Effector CD8-positive, alpha-beta T cell (primary cell): ENCODE measurements around the gene SLC16A9.
"Not testable (repeated sequence)": the region's sequence is repeated elsewhere in the genome, so short reads cannot be mapped to it uniquely, and the experiment has no call there.

Experiments used
- DNase-seq: peaks from one replicate; lab custom pipeline; 2025; lab: John Stamatoyannopoulos, UW

SLC16A9 gene

GRCh38 chr10:59675812-59676211 lies 33.8 kb downstream of the SLC16A9 start:
- no peak for DNase-seq

GRCh38 chr10:59674215-59674836 lies 35.3 kb downstream of the SLC16A9 start:
- DNase-seq: no peak

GRCh38 chr10:59672150-59672875 lies 37.3 kb downstream of the SLC16A9 start:
- no peak for DNase-seq

GRCh38 chr10:59670269-59670668 lies 39.4 kb downstream of the SLC16A9 start:
- DNase-seq: no peak

- DNase-seq: no peak
These were observed 41.6 kb downstream of the SLC16A9 start for GRCh38 chr10:59668096-59668495.

- no peak for DNase-seq
These were observed 43.3 kb downstream of the SLC16A9 start for GRCh38 chr10:59666310-59666709.

GRCh38 chr10:59663213-59663612 lies 46.4 kb downstream of the SLC16A9 start:
- not testable (repeated sequence) for DNase-seq

GRCh38 chr10:59657724-59658123 lies 51.9 kb downstream of the SLC16A9 start:
- DNase-seq: no peak

GRCh38 chr10:59655309-59655708 lies 54.3 kb downstream of the SLC16A9 start:
- DNase-seq: no peak

GRCh38 chr10:59654007-59654406 lies 55.6 kb downstream of the SLC16A9 start:
- no peak for DNase-seq

GRCh38 chr10:59651902-59652301 lies 57.7 kb downstream of the SLC16A9 start:
- no peak for DNase-seq

GRCh38 chr10:59649606-59650346 lies 59.9 kb downstream of the SLC16A9 start:
- DNase-seq: no peak

GRCh38 chr10:59648711-59649201 lies 60.9 kb downstream of the SLC16A9 start:
- no peak for DNase-seq

- DNase-seq: no peak
These were observed 64.8 kb downstream of the SLC16A9 start for GRCh38 chr10:59644841-59645240.

- DNase-seq: not testable (repeated sequence)
These were observed 68.0 kb downstream of the SLC16A9 start for GRCh38 chr10:59641688-59642087.

- DNase-seq: no peak
These were observed 74.0 kb downstream of the SLC16A9 start for GRCh38 chr10:59635502-59636290.

GRCh38 chr10:59634102-59634501 lies 75.5 kb downstream of the SLC16A9 start:
- DNase-seq: no peak

- no peak for DNase-seq
These were observed 76.6 kb downstream of the SLC16A9 start for GRCh38 chr10:59633063-59633462.

GRCh38 chr10:59631882-59632807 lies 77.5 kb downstream of the SLC16A9 start:
- no peak for DNase-seq

- no peak for DNase-seq
These were observed 78.4 kb downstream of the SLC16A9 start for GRCh38 chr10:59631237-59631636.

- DNase-seq: no peak
These were observed 80.7 kb downstream of the SLC16A9 start for GRCh38 chr10:59628965-59629364.
